NT2/D1 (cell line): Measurements from ENCODE around the gene ASIC2.

Experiments used
- SUZ12 ChIP-seq: IDR thresholded peaks from 2 replicates; pipeline ENCODE4 v1.6.1; 2011; ENCODE audit not compliant: insufficient read length, insufficient read depth; ENCODE audit errors: extremely low read depth
- YY1 ChIP-seq: IDR thresholded peaks from 2 replicates; pipeline ENCODE4 v1.6.1; 2011; ENCODE audit not compliant: insufficient read length, insufficient read depth
- ZNF274 ChIP-seq: IDR thresholded peaks from 2 replicates; pipeline ENCODE4 v1.6.1; 2011; ENCODE audit warnings: mild to moderate bottlenecking, low read depth, low read length

GRCh38 chr17:33015716-33016346, 277.3 kb downstream of the ASIC2 start:
- TF ChIP-seq ZNF274, result no peak
- no peak for TF ChIP-seq YY1
- no peak for TF ChIP-seq SUZ12
